Stimulated activated naive CD4-positive, alpha-beta T cell (primary cell): ENCODE results near the gene EFS.
"Not testable (repeated sequence)": the region's sequence is repeated elsewhere in the genome, so short reads cannot be mapped to it uniquely, and the experiment has no call there.

ENCODE experiments used
- DNase-seq, 6 experiments: peaks; one replicate each; lab custom pipeline; 2025; lab: John Stamatoyannopoulos, UW

The EFS gene

DNA sequence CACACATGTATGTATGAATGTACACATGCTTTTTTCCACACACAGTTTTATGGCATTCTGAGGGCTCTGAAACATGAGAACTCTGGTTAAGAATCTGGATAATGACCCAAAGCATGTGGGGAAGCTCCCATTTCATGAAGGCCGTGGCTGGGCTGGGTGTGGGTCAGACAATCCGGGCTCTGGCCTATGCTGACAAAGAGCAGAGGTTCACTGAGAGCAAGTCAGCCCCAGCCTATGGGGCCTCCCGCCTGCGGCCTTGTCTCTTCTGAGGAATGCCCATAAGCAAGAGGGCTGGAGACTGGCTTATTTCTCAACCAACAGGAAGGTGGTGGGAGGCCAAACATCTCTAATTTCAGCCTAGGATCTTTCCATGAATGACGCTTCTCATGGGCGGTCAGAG is 34.6 kb upstream of the EFS start:
- DNase-seq = no peak

DNA sequence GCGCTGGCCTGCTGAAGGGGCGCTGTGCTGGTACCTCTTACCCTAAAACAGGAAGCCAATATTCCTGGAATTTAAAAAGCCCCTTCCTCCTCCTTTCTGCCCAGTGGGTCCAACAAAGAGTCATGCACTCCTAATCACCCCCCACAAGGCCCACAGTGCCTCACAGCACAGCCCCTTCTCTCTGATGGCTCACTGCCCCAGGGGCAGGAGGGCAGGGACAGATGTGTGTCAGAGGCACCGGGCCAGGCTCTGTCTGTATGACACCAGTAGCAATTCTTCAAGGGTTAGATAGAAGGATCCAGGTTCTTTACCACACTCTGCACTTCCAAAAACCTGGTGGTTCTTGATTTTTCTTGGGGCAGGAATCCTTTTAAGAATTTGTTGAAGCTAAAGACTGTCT is 34.2 kb upstream of the EFS start:
- no peak for DNase-seq

DNA sequence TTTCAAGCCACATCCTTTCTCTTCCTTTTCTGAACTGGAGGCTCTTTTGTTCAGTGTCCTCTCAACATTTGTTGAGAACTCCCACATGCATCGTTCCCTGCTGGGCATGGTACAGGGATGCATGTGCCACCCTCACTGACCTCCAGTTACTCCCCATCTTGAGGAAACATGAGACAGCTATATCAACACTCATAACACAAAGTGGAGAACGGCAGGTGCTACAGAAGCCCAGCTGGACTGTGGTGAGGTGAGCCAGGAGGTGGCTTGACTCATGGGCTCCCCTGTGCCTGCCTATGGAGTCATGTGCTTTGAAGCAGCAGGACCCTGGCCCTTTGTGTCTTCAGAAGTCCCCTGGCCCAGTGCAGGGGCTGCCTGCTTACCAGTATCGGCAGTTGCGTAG is 33.4 kb upstream of the EFS start:
- no peak for DNase-seq

DNA sequence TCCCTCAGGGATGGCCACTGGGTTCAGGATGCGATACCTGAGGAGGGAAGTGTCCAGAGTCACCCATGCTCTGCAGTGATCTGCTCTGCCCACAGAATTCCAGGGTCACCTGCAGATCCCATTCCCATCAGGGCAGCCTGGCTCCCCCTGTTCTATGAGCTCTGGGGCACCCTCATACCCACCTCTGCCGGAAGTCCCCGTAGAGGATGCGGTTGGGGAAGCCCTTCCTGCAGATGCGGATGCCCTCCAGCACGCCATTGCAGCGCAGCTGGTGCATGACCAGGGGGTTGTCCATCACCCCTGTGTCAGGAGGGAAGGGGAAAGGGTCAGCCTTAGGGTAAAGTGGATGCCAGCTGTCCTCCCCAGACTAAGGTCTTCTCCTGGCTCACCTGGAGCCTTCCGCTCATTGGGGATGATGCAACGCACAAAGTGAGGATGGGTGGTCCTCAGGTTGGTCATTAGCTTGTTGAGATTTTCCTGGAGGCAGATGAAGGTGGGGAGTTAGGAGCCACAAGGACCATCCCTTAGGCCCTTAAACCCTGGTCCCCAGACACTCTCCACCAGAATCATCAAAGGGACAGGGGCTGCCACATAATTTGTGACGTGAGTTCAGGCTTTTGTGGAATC is 31.9 kb upstream of the EFS start:
- no peak for DNase-seq

DNA sequence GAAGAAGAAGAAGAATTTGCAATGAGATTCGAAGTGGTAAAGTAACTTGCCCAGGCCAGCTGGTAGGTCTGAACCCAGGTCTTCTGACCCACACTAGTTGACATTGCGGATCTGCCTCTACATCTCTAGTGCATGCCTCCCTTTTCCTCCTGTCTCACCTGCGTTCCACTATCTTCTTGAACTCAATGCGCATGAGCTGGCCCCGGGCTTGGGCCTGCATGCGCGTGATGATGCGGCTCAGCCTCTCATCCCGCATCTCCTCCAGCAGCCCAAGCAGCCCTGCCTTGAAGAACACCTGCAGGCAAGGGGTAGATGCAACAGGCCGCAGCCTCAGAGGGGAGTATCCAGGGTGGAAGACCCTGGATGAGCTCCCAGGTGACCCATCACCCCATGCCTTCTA is 31.2 kb upstream of the EFS start:
- DNase-seq = no peak

DNA sequence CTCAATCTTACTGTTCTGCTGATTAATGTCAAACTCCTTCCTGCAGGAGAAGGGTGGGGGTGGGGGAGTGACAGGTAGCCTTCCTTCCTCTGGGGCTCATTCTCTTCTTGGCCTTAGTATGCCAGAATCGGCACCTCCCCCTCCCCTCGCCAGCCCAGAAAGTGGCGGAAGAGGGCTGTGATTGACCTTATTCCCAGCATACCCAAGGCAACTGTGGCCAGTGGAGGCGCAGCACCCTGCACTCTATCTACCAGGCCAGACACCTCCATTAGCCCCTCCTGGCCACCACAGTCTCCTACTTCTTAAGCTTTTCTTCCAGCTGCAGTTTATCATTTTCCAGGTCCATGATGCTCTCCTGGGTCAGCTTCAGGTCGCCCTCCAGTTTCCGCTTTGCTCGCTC is 27.6 kb upstream of the EFS start:
- DNase-seq = no peak

DNA sequence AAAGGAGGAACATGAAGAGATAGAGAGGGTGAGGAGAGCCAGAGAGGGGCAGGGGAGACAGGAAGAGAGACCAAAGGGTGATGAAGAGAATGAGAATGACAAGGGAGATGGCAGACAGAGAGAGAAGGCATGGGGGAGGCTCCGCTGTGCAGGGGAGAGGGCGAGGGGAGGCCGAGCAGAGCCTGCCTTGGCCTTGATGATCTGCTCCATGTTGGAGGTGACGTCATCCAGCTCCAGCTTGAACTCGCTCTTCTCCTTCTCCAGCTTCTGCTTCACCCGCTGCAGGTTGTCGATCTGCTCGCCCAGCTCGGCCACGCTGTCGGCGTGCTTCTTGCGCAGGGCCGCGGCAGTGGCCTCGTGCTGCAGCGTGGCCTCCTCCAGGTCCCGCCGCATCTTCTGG is 24.9 kb upstream of the EFS start:
- not testable (repeated sequence) for DNase-seq

DNA sequence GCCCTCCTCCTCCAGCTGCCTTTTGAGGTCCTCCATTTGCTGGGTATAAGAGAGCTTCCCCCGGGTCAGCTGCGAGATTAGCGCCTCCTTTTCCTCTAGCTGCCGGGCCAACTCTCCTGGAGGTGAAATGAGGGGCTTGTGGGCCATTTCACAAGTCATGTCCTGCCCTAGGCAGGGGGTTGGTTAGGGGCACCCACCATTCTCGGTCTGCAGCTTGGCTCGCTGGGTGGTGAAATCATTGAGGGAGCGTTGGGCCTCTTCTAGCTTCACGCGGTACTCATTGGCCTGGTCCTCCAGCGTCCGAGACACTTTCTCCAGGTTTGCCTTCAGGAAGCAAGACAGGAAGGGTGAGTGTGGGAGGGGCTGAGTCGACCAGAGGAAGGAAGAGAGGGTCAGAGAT is 24.4 kb upstream of the EFS start:
- DNase-seq = no peak

DNA sequence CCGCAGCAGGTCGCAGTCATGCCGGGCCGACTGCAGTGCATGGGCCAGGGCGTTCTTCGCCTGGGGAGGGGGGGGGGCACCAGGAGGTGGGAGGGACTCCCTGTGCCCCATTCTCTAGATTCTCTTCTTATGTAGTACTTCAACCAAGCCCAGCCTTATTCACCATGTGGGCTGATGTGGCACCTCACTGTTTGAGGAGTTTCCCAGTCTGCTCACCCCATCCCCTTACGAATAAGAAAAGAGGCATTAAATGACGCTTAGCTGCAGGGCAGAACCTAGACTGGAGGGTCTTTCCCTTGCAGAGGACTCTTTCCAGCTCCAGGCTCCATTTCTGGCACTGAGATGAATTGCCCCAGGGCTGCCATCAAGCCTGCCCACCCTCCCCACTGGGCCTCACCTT is 24.0 kb upstream of the EFS start:
- no peak for DNase-seq

DNA sequence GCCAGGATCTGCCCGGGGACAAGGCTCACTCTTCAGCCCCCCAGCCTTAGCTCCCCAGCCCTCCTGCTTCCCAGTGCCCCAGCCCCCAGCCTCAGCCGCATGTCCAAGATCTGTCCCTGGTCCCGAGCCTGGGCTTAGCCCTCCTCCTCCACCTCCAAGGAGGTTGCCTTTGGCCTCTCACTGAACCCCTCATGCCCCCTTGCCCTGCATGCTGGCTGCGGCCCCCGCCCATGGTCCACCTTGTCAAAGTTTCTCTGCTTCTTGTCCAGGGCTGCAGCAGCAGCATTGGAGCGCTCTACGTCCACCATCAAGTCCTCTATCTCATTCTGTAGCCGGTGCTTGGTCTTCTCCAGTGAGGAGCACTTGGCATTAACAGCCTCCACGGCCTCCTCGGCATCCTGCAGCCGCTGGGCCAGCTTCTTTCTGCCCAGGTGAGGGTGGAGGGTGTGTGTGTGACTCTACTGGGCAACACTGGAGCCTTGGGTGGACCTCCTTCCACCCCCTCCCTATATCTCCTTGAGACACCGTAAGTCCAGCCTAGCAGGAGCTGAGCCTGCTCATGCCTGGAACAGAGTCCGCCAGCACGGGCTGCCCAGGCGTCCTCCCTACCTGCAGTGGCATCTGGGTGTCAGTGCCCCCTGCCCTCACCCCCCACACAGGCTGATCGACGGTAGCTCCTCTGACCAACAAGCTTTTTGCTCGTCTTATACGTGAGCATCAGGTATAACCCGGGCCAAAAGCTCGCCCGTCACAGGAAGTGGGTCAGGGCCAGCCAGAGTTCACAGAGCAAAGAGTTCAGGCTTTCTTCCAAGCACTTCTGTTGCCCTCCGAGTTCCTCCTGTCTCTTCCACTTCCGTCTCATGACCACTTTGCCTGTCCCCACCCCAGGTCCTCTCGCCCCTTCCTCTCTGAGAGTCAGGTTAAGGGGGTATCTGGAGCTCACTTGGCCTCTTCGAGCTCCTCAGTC is 23.2 kb upstream of the EFS start:
- no peak for DNase-seq

DNA sequence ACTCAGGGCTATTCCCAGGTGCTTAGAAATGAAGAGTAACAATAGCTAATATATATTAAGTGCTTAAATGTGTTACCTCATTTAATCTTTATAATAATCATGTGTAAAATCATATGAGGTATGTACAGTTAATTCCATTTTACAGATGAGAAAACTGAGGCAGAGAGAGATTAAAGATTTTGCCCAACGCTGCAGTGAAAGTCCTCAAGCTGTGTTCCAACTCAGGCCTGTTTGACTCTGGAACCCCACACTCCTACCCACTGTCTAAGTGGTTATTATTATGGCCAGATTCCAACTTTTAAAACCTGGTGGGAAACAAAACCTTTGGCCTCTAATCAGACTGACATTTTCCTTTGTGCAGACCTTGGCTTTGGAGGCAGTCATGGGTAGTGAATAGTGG is 22.0 kb upstream of the EFS start:
- DNase-seq = no peak

DNA sequence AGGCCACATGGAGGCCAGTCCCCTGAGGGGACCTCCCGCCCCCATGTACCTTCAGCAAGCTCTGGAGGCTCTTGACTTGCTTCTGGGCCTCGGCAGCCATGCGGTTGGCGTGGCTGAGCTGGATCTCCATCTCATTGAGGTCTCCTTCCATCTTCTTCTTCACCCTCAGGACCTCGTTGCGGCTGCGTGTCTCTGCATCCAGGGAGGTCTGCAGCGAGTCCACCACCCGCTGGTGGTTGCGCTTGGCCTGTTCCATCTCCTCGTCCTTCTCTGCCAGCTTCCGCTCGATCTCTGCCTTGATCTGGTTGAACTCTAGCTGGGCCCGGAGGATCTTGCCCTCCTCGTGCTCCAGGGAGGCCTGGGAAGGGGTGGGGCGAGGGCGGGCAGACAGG is 21.3 kb upstream of the EFS start:
- not testable (repeated sequence) for DNase-seq

DNA sequence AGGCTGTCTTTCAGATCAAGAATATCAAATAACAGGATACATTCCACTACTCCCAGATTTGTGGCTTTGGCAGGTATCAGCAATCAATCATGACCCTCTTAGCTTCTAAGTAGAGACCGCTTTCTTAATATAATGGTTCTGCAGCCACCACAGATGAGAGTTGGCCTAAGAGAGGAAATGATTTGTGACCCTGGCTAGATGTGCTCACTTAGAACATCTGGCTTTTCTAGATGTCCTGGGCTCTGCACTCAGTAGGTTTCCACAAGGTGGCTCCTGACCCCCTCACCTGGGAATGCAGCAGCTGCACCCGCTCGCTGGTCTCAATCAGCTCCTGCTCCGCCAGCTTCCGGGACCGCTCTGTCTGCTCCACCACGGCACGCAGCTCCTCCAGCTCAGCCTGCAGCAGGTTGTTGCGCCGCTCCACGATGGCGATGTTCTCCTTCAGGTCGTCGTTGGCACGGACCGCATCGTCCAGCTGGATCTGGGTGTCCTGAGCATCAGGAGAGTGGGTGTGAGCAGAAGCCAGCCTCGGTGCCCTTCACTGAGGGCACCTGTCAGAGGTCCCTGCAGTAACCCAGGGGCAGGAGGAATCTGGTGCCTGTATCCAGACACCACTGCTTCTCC is 20.8 kb upstream of the EFS start:
- DNase-seq = no peak

DNA sequence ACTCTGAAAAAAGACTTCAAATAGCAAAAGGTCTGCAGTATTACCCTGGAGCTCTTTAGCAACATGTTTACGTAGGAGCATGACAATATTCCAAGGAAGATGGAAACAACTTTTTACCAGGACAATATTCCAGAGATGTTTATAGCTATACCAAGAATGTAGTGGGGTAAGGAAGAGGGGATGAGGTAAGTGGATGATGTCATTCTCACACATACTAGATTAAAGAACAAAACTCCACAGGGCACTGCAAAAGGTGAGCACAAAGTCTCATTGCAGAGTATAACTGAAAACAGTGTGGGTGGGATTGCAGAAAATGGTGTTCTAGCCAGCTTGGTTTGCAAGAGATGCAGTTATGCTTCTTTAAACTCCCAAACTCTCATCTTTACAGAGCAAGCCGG is 20.3 kb upstream of the EFS start:
- no peak for DNase-seq

DNA sequence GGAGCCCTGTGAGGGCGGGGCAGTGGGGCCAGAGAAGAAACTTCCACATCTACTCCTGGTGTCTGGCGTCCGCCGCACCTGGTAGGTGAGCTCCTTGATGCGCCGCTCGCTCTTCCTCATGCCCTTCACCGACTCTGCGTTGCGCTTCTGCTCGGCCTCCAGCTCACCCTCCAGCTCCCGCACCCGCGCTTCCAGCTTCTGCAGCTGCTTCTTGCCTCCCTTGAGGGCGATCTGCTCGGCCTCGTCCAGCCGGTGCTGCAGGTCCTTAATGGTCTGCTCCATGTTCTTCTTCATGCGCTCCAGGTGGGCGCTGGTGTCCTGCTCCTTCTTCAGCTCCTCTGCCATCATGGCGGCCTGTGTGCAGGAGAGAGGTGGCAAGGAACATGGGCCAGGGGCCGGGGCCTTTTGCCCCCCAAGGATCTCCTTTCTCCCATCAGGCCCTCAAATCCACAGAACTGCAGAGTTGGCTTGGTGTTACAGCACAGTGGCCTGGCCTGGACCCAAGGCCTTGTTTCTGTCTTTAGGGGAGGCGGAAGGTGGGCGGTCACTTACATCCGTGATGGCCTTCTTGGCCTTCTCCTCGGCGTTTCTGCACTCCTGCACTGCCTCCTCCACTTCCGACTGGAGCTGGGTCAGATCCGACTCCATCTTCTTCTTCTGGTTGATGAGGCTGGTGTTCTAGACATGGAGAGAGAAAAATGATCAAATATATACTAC is 19.6 kb upstream of the EFS start:
- DNase-seq = no peak

DNA sequence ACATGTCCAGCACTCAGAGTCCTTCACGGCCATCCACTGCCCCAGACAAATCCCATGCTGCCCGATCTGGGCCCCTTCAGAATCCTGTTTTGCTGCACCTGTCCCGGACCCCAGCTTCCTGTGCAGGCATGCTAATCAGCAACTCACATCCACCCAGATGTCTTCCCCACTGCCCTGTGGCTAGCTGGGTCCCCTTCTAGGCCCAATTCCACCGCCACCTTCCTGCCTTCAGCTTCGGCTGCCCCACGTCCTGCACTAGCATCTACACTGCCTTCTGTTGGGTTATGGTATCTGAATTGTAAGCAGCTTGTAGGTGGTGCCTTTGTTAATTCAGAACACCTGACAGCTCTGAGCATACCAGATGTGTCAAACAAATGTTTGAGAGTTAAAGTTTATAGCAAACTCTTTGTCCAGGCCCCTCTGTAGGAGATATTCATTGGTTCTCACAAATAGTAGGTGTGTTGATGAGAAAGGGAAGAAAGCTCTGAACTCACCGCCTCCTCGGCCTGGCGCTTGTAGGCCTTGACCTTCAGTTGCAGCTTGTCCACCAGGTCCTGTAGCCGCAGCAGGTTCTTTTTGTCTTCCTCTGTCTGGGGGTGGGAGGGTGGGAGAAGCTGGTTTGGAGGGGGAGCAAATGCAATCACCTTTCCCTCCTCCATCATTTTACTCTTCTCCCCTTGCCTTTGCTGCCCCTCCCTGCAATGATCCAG is 17.9 kb upstream of the EFS start:
- DNase-seq = no peak

DNA sequence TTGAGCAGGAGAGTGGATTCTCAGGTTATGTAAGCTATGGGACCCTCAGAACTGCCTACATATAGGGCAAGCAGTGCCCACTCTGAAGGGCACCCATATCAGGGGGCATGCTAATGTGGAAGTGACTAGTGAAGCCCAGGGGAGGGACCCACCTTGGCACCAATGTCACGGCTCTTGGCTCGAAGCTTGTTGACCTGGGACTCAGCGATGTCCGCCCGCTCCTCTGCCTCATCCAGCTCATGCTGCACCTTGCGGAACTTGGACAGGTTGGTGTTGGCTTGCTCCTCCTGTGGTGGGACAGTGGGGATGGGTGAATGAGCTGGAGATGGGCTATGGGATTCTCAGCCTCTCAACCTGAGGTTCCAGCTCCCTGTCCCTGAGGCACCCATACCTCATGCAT is 17.3 kb upstream of the EFS start:
- DNase-seq = no peak

DNA sequence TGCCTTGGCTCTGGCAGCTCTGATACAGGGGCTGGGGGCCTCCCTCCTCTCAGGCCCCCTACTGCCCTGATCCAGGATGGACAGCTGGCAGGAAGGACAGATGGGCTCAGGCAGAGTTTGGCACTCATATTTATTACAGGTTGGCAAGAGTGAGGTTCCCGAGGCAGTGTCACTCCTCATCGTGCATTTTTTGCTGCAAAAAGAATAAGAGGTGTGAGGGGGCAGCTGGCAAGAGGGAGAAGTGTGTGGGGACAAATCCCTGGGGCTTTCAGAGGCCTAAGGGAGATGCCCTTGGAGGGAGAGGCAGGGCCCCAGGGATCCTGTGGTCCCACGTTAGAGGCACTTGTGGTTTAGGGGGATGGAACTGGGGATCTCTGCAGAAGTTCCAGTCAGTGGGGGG is 16.9 kb upstream of the EFS start:
- DNase-seq = no peak

DNA sequence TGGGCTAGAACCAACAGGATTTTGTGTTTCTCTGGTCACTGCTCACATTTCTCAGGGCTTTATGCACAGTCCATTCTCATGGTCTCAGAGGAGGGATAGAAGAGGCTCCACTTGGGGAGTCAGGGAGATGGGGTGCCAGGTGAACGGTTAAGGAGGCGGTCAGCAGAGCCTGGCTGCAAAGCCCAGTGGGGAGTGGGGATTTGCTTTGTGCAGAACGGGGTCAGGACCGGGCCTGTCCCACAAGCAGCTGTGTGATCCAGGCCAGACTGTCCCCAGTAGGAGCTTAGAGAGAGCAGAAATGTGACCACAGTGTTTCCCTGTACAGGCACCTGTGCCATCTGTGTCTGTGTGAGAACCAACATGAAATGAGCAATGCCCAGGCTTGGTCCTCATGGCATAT is 16.0 kb upstream of the EFS start:
- DNase-seq = no peak

DNA sequence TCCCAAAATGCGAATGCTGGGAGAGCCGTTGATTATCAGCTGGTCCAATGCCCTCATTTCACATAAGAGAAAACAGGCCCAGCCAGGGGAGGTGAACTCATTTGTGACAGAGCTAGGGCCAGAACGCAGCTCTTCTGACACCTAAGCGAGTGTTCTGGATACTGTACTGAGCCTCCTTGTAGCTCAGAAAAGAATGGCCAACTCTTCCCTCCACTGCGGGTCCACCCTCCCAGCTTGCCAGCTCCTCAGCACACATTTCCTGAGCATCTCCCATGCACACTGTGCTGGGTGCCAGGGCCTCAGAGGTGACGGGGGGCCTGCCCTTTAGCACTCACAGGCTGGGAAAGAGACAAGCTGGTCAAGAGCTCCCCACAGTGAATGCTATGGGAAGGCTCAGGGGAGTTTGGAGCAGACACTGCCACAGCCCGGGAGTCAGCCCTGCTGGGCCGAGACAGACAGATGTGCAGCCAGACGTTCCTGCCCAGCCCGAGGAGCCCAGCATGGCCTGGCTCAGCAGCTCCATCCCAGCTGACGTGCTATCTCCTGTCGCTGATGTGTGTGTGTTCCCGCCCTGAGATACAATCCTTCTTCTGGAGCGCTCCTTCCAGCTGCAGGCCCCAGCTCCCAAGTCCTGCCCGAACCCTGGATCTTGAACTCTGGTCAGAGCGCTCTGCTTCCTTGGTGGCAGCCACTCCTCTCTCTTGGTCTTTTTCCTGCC is 15.4 kb upstream of the EFS start:
- no peak for DNase-seq
